PC-3 (cell line): ENCODE results near the gene RAG1. TPM values are rescaled to one million over a fixed set of nuclear protein-coding genes. Genes with fewer than 3 reads are reported as not detected.

Source experiments
- ATAC-seq: fragments of 200-7000 bp; cut with Tn5 transposase; 2 replicates; pipeline ENCODE4 v1.9.1; 2020; ENCODE audit warnings: mild to moderate bottlenecking, moderate library complexity
- BruUV-seq: library from RNA; stranded (reverse); fragments of 400-500 nt; replicated peaks from 2 replicates; lab custom pipeline; 2021; lab: Mats Ljungman, UMichigan
- CTCF ChIA-PET: fragments of 300-600 bp; sonication (Branson Sonifier 250); formaldehyde crosslinking; loops from one replicate; lab custom pipeline; 2022; ENCODE audit warnings: antibody characterized with exemption; lab: Charles Lee
- POLR2A ChIA-PET: fragments of 300-600 bp; sonication (Branson Sonifier 250); formaldehyde crosslinking; loops from one replicate; lab custom pipeline; 2022; ENCODE audit warnings: antibody characterized with exemption; ENCODE audit not compliant: unreplicated experiment; lab: Charles Lee
- DNase-seq: peaks from one replicate; pipeline ENCODE4 v3.0.0-alpha.2; 2015
- H2AFZ ChIP-seq: fragments of 300-600 bp; sonication (generic); 2 replicates; pipeline ENCODE4 v1.6.0; 2016; ENCODE audit warnings: antibody characterized with exemption, low read length
- H3F3A ChIP-seq: fragments of 300-600 bp; sonication (generic); one replicate; pipeline ENCODE4 v1.6.0; 2017; ENCODE audit warnings: antibody characterized with exemption, low read length, control low read depth, mild to moderate bottlenecking; ENCODE audit not compliant: unreplicated experiment
- H3K27ac ChIP-seq: fragments of 300-600 bp; sonication (generic); 2 replicates; pipeline ENCODE4 v1.5.1; 2016; ENCODE audit warnings: mild to moderate bottlenecking, low read length
- H3K27me3 ChIP-seq: fragments of 300-600 bp; sonication (generic); 2 replicates; pipeline ENCODE4 v1.6.1; 2016; ENCODE audit warnings: low read length, mixed read lengths
- H3K36me3 ChIP-seq: fragments of 300-600 bp; sonication (generic); 2 replicates; pipeline ENCODE4 v1.6.1; 2016; ENCODE audit warnings: low read depth, mixed run types, low read length, mixed read lengths
- H3K4me1 ChIP-seq: fragments of 300-600 bp; sonication (generic); 2 replicates; pipeline ENCODE4 v1.5.1; 2016; ENCODE audit warnings: low read length; ENCODE audit not compliant: insufficient read depth
- H3K4me2 ChIP-seq: fragments of 300-600 bp; sonication (generic); 2 replicates; pipeline ENCODE4 v1.6.0; 2016; ENCODE audit warnings: low read length
- H3K4me3 ChIP-seq: fragments of 300-600 bp; sonication (generic); 2 replicates; pipeline ENCODE4 v1.5.1; 2016; ENCODE audit warnings: mild to moderate bottlenecking, low read length, mixed read lengths
- H3K79me2 ChIP-seq: fragments of 300-600 bp; sonication (generic); 2 replicates; pipeline ENCODE4 v1.6.1; 2017; ENCODE audit warnings: low read length, mixed read lengths
- H3K9ac ChIP-seq: fragments of 300-600 bp; sonication (generic); 2 replicates; pipeline ENCODE4 v1.6.0; 2016; ENCODE audit warnings: mild to moderate bottlenecking, low read length
- H3K9me2 ChIP-seq: fragments of 300-600 bp; sonication (generic); replicated peaks from 2 replicates; pipeline ENCODE4 v1.6.1; 2016; ENCODE audit warnings: mixed run types, low read length, mixed read lengths
- H3K9me3 ChIP-seq: fragments of 300-600 bp; sonication (generic); 2 replicates; pipeline ENCODE4 v1.6.1; 2016; ENCODE audit warnings: low read length, mixed read lengths
- H4K20me1 ChIP-seq: fragments of 300-600 bp; sonication (generic); 2 replicates; pipeline ENCODE4 v1.6.1; 2016; ENCODE audit warnings: low read length, mixed read lengths
- EZH2 ChIP-seq: fragments of 300-600 bp; sonication (generic); IDR thresholded peaks from one replicate; pipeline ENCODE4 v1.6.1; 2017; ENCODE audit warnings: antibody characterized with exemption, mild to moderate bottlenecking, low read length; ENCODE audit not compliant: unreplicated experiment
- EZH2phosphoT487 ChIP-seq: fragments of 300-600 bp; sonication (generic); IDR thresholded peaks from 2 replicates; pipeline ENCODE4 v1.6.1; 2018; ENCODE audit warnings: mild to moderate bottlenecking, antibody characterized with exemption, low read length, borderline replicate concordance
- intact Hi-C: fragments of 100-400 bp; cut with micrococcal nuclease; formaldehyde crosslinking; loops from 2 replicates; pipeline ENCODE4 v1.9.0; 2023
- total RNA-seq: library from RNA; depleted of rRNA; stranded (reverse); fragments of >200 nt; gene quantifications from 2 replicates; pipeline ENCODE4 v1.2.3, GENCODE V29; 2014
- TF ChIP-seq, protein P1 (sequence below): fragments of 300-600 bp; sonication (generic); conservative IDR thresholded peaks from 2 replicates; pipeline ENCODE4 v1.5.1; 2017; ENCODE audit warnings: antibody characterized with exemption, low read depth, mild to moderate bottlenecking, low read length

Gene RAG1
- total RNA-seq, 1 experiment from 2014 or later: 0.15 TPM

DNA sequence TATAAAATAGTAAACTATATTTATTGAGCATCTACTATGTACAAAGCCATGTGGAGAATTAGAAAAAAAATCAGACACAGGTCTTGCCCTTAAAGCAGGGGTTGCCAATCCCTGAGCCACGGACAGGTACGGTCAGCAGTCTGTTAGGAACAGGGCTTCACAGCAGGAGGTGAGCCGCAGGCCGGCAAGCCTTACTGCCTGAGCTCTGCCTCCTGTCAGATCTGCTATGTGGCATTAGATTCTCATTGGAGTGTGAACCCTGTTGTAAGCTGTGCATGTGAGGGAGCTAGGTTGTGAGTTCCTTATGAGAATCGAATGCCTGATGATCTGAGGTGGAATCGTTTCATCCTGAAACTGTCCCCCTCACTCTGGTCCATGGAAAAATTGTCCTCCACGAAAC lies 32.4 kb downstream of the RAG1 start:
- ATAC-seq (no peak), DNase-seq (no peak)
- H3K36me3 ChIP-seq: no peaks in the 10 kb centered on the region
- no peaks in the 10 kb centered on the region for H3K27me3 ChIP-seq
- H3K9me2 ChIP-seq: no peaks in the 10 kb centered on the region
- POLR2A ChIA-PET: no interaction called here
- no TSS peak for BruUV-seq
- no peaks in the 10 kb centered on the region for H3K4me1 ChIP-seq
- CTCF ChIA-PET: no interaction called here
- H3K9ac ChIP-seq: no peak overlapping the region
- H2AFZ ChIP-seq: no peak overlapping the region
- H3K9me3 ChIP-seq: no peaks in the 10 kb centered on the region
- no peak overlapping the region for H3K4me2 ChIP-seq
- H3F3A ChIP-seq: no peaks in the 10 kb centered on the region
- intact Hi-C loops: no loop called here
- H3K4me3 ChIP-seq: no peak overlapping the region
- H3K79me2 ChIP-seq: no peaks in the 10 kb centered on the region
- H4K20me1 ChIP-seq: no peaks in the 10 kb centered on the region
- H3K27ac ChIP-seq: no peak overlapping the region
- TF ChIP-seq EZH2: no peak
- TF ChIP-seq, protein P1, sequence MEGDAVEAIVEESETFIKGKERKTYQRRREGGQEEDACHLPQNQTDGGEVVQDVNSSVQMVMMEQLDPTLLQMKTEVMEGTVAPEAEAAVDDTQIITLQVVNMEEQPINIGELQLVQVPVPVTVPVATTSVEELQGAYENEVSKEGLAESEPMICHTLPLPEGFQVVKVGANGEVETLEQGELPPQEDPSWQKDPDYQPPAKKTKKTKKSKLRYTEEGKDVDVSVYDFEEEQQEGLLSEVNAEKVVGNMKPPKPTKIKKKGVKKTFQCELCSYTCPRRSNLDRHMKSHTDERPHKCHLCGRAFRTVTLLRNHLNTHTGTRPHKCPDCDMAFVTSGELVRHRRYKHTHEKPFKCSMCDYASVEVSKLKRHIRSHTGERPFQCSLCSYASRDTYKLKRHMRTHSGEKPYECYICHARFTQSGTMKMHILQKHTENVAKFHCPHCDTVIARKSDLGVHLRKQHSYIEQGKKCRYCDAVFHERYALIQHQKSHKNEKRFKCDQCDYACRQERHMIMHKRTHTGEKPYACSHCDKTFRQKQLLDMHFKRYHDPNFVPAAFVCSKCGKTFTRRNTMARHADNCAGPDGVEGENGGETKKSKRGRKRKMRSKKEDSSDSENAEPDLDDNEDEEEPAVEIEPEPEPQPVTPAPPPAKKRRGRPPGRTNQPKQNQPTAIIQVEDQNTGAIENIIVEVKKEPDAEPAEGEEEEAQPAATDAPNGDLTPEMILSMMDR: no peak
- TF ChIP-seq EZH2phosphoT487: no peak

DNA sequence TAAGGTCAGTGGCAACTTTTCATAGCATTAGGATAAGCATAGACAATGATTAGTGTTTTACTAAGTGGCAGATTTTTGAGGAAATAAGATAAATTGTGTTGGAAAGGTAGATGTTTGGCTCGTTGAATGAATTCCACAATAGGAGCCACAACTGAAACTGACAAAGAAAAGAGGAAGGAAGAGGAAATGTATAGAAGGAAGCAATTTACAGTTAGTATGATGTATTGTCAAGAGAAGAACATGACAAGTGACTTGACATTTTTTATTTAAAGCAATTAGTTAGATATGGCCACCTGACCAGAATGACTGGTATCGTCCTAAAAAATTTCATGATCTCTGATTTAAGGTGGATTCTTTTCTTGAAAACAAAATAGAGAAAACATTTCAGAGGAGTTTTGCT lies 33.3 kb downstream of the RAG1 start:
- CTCF ChIA-PET: no interaction called here

DNA sequence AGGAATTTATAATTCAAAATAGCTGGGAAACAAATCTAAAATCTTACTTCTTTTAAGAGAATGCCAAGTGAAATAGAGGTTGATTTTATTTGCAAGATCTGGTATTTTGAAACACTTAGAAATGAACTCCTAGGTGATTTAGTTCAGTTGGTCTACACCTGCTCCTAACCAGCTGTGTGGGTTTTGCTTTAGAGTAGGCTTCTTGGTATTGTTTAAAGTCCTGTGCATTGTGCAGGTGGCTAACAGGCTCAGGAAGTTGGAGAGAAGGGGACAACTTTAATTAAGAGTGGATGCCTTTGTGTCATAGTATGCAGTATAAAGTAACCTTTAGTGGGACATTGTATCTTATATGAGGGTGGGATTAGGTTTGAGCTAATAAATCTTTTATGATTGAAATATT lies 34.3 kb downstream of the RAG1 start:
- Histone ChIP-seq H3K9me2 (no peaks in the 10 kb centered on the region), H3K36me3 (no peaks in the 10 kb centered on the region), H2AFZ (no peak overlapping the region), H3K4me1 (no peaks in the 10 kb centered on the region), H3F3A (no peaks in the 10 kb centered on the region), H3K4me2 (no peak overlapping the region), H3K4me3 (no peak overlapping the region), H3K27me3 (no peaks in the 10 kb centered on the region), H3K9me3 (no peaks in the 10 kb centered on the region), H3K9ac (no peak overlapping the region), H3K27ac (no peak overlapping the region), H3K79me2 (no peaks in the 10 kb centered on the region), H4K20me1 (no peaks in the 10 kb centered on the region)
- DNase-seq (no peak), ATAC-seq (no peak; the same call in 1 of the 2 replicates)
- intact Hi-C loops: no loop called here
- POLR2A ChIA-PET: interaction anchor here (0.6 kb wide), 1 partner anchor 39 kb away, joined by 5 read pairs; no protein-coding TSS in a partner anchor
- TF ChIP-seq, protein P1: no peak
- TF ChIP-seq EZH2 (no peak), EZH2phosphoT487 (no peak)
- CTCF ChIA-PET: no interaction called here
- BruUV-seq: no TSS peak

More for the DNA sequence above, 33.3 kb downstream of the RAG1 start:
- H3K9me2 ChIP-seq: no peaks in the 10 kb centered on the region
- H3K36me3 ChIP-seq: no peaks in the 10 kb centered on the region
- no peaks in the 10 kb centered on the region for H3K79me2 ChIP-seq
- no peak overlapping the region for H3K4me3 ChIP-seq
- H4K20me1 ChIP-seq: no peaks in the 10 kb centered on the region
- POLR2A ChIA-PET: no interaction called here
- no TSS peak for BruUV-seq
- no peaks in the 10 kb centered on the region for H3K27me3 ChIP-seq
- no peak overlapping the region for H3K27ac ChIP-seq
- H2AFZ ChIP-seq: no peak overlapping the region
- H3K4me2 ChIP-seq: no peak overlapping the region
- intact Hi-C loops: no loop called here
- H3K4me1 ChIP-seq: no peaks in the 10 kb centered on the region
- ATAC-seq: no peak
- TF ChIP-seq EZH2phosphoT487: no peak
- TF ChIP-seq, protein P1: no peak
- no peak for TF ChIP-seq EZH2
- no peak for DNase-seq
- no peaks in the 10 kb centered on the region for H3K9me3 ChIP-seq
- H3K9ac ChIP-seq: no peak overlapping the region
- no peaks in the 10 kb centered on the region for H3F3A ChIP-seq
